Upper lobe of left lung (tissue), 6 donors: ENCODE measurements around the gene NOTCH1. TPM values are rescaled to one million over a fixed set of nuclear protein-coding genes. Genes with fewer than 3 reads are reported as not detected.

ENCODE experiments used
- ATAC-seq, 2 donors: fragments of 200-7000 bp; cut with Tn5 transposase; one replicate each; pipeline ENCODE4 v1.9.1; 2022; ENCODE audit warnings: mild to moderate bottlenecking in 2 of 2, moderate library complexity in 2 of 2; ENCODE audit not compliant: low FRiP score in 2 of 2
- DNase-seq, 2 donors: peaks; one replicate each; pipeline ENCODE4 v3.0.0-alpha.2; 2019 to 2020
- H3K27ac ChIP-seq, 4 donors: fragments of 200-600 bp; sonication (generic); one replicate each; pipeline ENCODE4 v1.5.1; 2016 to 2019
- H3K27me3 ChIP-seq, 4 donors: fragments of 200-600 bp; sonication (generic); one replicate each; pipeline ENCODE4 v1.5.1; 2017 to 2019
- H3K36me3 ChIP-seq, 4 donors: fragments of 200-600 bp; sonication (generic); one replicate each; pipeline ENCODE4 v1.5.1; 2016 to 2019
- H3K4me1 ChIP-seq, 4 donors: fragments of 200-600 bp; sonication (generic); one replicate each; pipeline ENCODE4 v1.5.1; 2018 to 2019
- H3K4me3 ChIP-seq, 4 donors: fragments of 200-600 bp; sonication (generic); one replicate each; pipeline ENCODE4 v1.5.1; 2017 to 2019; ENCODE audit warnings: mild to moderate bottlenecking in 2 of 4, moderate library complexity in 1 of 4
- H3K9me3 ChIP-seq, 4 donors: fragments of 200-600 bp; sonication (generic); one replicate each; pipeline ENCODE4 v1.5.1; 2018 to 2019
- EP300 ChIP-seq, 4 donors: sonication (generic); formaldehyde crosslinking; IDR thresholded peaks; one replicate each; pipeline ENCODE4 v1.5.1; 2017; ENCODE audit warnings: antibody characterized with exemption in 4 of 4, control low read depth in 2 of 4
- POLR2A ChIP-seq, 4 donors: fragments of 450-650 bp; IDR thresholded peaks; one replicate each; pipeline ENCODE4 v1.5.1; 2016 to 2017; ENCODE audit warnings: antibody characterized with exemption in 4 of 4, mild to moderate bottlenecking in 2 of 4
- POLR2AphosphoS5 ChIP-seq, 2 donors: sonication (generic); formaldehyde crosslinking; IDR thresholded peaks; one replicate each; pipeline ENCODE4 v1.5.1; 2017; ENCODE audit warnings: antibody characterized with exemption in 2 of 2
- WGBS, 2 donors: methylation state at CpG; one replicate each; pipeline ENCODE4 v1.1.5; 2017 to 2018; 5-methylcytosine and 5-hydroxymethylcytosine counted together
- total RNA-seq, 6 donors: library from RNA; depleted of rRNA in 4 of 6; stranded (reverse); fragments of >200 nt in 4 of 6; gene quantifications; one replicate each; pipeline versions ENCODE4 v1.1.0 to v1.2.1, GENCODE V29; 2016 to 2021
- TF ChIP-seq, protein P1 (sequence below), 6 experiments: fragments of 450-650 bp in 4 of 6; fragments of 200-600 bp in 2 of 6; sonication (generic) in 2 of 6; IDR thresholded peaks; one replicate each; pipeline ENCODE4 v1.5.1; 2016 to 2019; ENCODE audit warnings: antibody characterized with exemption in 6 of 6
- donor health status: DM: no; HTN: no; CAD: no; lungs with moderate emphysema.
- donor health status: DM: no; HTN: yes; CAD: no; lungs with severe emphysema.

Gene NOTCH1
- total RNA-seq, 6 donors from 2014 or later: 49.6 to 175 (median 110) TPM

DNA sequence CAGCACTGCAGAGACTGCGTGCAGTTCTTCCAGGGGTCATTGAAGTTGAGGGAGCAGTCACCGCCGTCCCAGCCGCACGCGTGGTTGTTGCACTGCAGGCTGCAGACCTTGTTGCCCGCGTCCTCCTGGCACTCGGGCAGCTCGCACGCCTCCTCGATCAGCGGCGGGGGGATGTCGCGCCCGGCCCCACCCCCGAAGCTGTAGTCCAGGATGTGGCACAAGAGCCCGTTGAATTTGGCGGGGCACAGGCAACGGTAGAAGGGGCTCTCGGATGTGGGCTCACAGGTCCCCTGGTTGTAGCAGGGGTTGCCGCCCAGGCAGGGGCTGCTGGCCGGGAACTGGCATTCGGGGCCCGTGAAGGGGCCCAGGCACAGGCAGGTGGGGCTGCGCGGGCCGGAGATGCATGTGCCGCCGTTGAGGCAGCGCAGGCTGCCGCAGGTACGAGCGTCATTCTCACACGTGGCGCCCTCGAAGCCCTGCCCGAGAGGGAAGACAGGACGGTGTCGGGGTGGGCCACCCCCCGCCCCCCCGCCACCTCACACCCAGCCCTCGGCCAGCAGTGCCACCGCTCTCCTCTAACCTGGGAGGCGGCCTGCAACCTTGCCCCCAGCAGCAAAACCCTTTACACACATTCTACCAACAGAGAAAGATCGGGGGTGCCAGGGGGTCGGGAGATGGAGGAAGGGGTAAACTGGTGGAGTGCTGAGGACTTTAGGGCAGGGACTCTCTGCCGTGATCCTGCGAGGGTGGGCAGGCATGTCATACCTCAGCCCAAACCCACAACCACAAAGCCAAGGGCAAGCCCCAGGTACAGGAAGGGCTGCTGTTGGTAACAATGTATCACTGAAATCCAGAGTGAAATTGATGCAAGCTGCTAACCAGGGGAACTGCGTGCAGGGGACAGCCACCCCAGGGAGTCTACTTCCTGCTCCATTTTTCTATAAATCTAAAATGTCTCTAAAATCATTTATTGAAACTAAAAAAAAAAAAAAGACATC lies 40.1 kb downstream of the NOTCH1 start:
- no peaks in the 10 kb centered on the region for H3K9me3 ChIP-seq
- H3K4me3 ChIP-seq: no peak overlapping the region
- peaks cover 82 to 100% (median 100%) of the 10 kb centered on the region in 4 donors for H3K36me3 ChIP-seq
- no peaks in the 10 kb centered on the region for H3K27me3 ChIP-seq
- peak in 1 of 2 donors; percentile 83 for DNase-seq
- TF ChIP-seq POLR2AphosphoS5 (IDR thresholded peaks at IDR 0.05): no peak
- TF ChIP-seq, protein P1, sequence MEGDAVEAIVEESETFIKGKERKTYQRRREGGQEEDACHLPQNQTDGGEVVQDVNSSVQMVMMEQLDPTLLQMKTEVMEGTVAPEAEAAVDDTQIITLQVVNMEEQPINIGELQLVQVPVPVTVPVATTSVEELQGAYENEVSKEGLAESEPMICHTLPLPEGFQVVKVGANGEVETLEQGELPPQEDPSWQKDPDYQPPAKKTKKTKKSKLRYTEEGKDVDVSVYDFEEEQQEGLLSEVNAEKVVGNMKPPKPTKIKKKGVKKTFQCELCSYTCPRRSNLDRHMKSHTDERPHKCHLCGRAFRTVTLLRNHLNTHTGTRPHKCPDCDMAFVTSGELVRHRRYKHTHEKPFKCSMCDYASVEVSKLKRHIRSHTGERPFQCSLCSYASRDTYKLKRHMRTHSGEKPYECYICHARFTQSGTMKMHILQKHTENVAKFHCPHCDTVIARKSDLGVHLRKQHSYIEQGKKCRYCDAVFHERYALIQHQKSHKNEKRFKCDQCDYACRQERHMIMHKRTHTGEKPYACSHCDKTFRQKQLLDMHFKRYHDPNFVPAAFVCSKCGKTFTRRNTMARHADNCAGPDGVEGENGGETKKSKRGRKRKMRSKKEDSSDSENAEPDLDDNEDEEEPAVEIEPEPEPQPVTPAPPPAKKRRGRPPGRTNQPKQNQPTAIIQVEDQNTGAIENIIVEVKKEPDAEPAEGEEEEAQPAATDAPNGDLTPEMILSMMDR (IDR thresholded peaks at IDR 0.05): no peak
- no peak for TF ChIP-seq POLR2A (IDR thresholded peaks at IDR 0.05)
- TF ChIP-seq EP300 (IDR thresholded peaks at IDR 0.05): no peak
- no peak for ATAC-seq
- H3K27ac ChIP-seq: no peak overlapping the region
- peaks cover 6 to 27% (median 14%) of the 10 kb centered on the region in 4 donors for H3K4me1 ChIP-seq
- WGBS, 2 donors: 88 to 90% methylated on average over 8 to 51 of the region's 51 CpGs

DNA sequence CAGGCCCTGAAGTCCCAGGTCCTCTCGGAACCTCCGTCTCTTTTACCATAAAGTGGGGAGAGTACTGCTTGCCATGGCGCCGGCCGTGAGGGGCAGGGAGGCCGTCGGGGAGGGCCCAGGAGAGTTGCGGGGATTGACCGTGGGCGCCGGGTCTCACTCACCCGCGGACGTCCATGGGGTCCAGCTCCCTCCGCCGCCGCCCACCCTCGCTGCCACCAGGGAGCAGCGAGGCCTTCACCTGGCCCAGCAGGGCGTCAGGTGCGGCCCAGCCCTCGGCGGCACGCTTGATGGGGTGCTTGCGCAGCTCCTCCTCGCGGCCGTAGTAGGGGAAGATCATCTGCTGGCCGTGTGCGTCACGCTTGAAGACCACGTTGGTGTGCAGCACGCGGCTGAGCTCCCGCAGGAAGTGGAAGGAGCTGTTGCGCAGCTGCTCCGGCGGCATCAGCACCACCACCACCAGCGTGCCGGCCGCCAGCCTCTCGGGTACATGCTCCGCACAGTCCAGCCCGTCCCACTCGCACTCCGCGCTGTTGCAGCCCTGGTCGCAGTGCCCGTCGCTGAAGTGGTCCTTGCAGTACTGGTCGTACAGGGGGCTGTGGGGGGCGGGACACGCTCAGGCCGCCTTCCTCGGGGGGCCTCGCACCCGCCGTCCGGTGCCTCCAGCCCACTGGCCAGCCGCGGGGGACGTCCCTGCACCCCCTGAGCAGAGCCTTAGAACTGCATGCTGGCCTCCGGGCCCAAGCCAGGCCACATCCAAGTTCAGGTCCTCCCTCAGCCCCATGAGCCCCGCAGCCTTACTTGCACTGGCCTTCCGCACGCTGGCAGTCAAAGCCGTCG lies 41.1 kb downstream of the NOTCH1 start:
- peaks cover 86 to 100% (median 100%) of the 10 kb centered on the region in 4 donors for H3K36me3 ChIP-seq
- DNase-seq (peak in 1 of 2 donors; percentile 82), ATAC-seq (no peak)
- TF ChIP-seq, protein P1 (IDR thresholded peaks at IDR 0.05): no peak
- no peak for TF ChIP-seq POLR2AphosphoS5 (IDR thresholded peaks at IDR 0.05)
- no peak for TF ChIP-seq EP300 (IDR thresholded peaks at IDR 0.05)
- TF ChIP-seq POLR2A (IDR thresholded peaks at IDR 0.05): no peak
- H3K27ac ChIP-seq: peak overlapping the region in 2 of 4 donors; percentile 17 to 68
- H3K9me3 ChIP-seq: no peaks in the 10 kb centered on the region
- no peak overlapping the region for H3K4me3 ChIP-seq
- H3K4me1 ChIP-seq: peaks cover 0 to 17% (median 7%) of the 10 kb centered on the region in 4 donors
- no peaks in the 10 kb centered on the region for H3K27me3 ChIP-seq
- 93 to 94% methylated on average over 38 to 60 of the region's 68 CpGs for WGBS, 2 donors

DNA sequence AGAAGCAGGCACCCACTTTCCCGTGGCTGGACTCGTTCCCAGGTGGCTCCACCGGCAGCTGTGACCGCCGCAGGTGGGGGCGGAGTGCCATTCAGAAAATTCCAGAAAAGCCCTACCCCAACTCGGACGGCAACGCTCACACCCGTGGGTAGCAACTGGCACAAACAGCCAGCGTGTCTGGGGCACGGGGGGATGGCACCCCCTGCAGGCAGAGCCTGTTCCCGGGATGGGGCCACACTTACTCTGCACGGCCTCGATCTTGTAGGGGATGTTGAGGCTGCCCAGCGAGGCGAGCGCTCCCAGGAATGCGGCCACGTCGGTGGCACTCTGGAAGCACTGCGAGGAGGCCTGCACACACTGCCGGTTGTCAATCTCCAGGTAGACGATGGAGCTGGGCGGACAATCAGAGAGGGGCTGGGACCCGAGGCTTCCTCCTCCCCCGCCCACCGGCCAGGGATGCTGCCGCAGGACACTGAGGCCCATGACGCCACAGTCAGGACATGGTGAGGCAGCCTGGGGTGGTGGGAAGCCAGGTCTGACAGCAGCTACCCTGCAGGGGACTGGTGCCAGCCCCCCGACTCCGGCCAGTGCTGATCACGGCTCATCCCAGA lies 42.8 kb downstream of the NOTCH1 start:
- H3K27me3 ChIP-seq: no peaks in the 10 kb centered on the region
- peaks cover 0 to 7% (median under 1%) of the 10 kb centered on the region in 4 donors for H3K4me1 ChIP-seq
- DNase-seq (peak in 1 of 2 donors; percentile 73), ATAC-seq (no peak)
- H3K4me3 ChIP-seq: no peak overlapping the region
- H3K27ac ChIP-seq: peak overlapping the region in 2 of 4 donors; percentile 17 to 30
- peaks cover 87 to 100% (median 100%) of the 10 kb centered on the region in 4 donors for H3K36me3 ChIP-seq
- 87% methylated on average over 20 to 29 of the region's 33 CpGs for WGBS, 2 donors
- no peaks in the 10 kb centered on the region for H3K9me3 ChIP-seq
- TF ChIP-seq EP300 (IDR thresholded peaks at IDR 0.05): no peak
- TF ChIP-seq POLR2AphosphoS5 (IDR thresholded peaks at IDR 0.05): no peak
- TF ChIP-seq, protein P1 (IDR thresholded peaks at IDR 0.05): no peak
- TF ChIP-seq POLR2A (IDR thresholded peaks at IDR 0.05): no peak

DNA sequence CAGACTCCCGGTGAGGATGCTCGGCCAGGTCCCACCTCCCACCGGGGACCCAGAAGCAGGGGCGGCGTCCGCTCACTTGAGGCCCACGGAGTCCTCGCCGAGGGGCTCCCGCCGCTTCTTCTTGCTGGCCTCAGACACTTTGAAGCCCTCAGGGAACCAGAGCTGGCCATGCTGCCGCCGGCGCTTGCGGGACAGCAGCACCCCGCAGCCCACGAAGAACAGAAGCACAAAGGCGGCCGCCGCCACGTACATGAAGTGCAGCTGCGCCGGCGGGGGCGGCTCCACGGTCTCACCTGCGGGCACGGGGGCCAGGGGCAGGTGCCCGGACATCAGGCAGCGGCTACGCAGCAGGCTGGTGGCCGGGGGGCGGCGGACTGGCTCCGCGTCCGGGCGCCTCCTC lies 43.7 kb downstream of the NOTCH1 start:
- no peaks in the 10 kb centered on the region for H3K9me3 ChIP-seq
- peaks cover 0 to 7% (median 0%) of the 10 kb centered on the region in 4 donors for H3K4me1 ChIP-seq
- DNase-seq: peak in 1 of 2 donors; percentile 84
- no peak for ATAC-seq
- no peak overlapping the region for H3K27ac ChIP-seq
- no peak overlapping the region for H3K4me3 ChIP-seq
- H3K27me3 ChIP-seq: no peaks in the 10 kb centered on the region
- TF ChIP-seq EP300 (IDR thresholded peaks at IDR 0.05) (no peak), POLR2A (IDR thresholded peaks at IDR 0.05) (no peak), POLR2AphosphoS5 (IDR thresholded peaks at IDR 0.05) (no peak)
- TF ChIP-seq, protein P1 (IDR thresholded peaks at IDR 0.05): no peak
- 95 to 97% methylated on average over 12 to 33 of the region's 38 CpGs for WGBS, 2 donors
- peaks cover 84 to 100% (median 100%) of the 10 kb centered on the region in 4 donors for H3K36me3 ChIP-seq
